GM19452 (cell line): ENCODE results near the gene PIGU.
"Not testable (repeated sequence)": the region's sequence is repeated elsewhere in the genome, so short reads cannot be mapped to it uniquely, and the experiment has no call there.

Source experiments
- ATAC-seq: cut with Tn5 transposase; IDR thresholded peaks from one replicate; pipeline ENCODE4 v1.9.1; 2021; ENCODE audit not compliant: unreplicated experiment

Gene PIGU

DNA sequence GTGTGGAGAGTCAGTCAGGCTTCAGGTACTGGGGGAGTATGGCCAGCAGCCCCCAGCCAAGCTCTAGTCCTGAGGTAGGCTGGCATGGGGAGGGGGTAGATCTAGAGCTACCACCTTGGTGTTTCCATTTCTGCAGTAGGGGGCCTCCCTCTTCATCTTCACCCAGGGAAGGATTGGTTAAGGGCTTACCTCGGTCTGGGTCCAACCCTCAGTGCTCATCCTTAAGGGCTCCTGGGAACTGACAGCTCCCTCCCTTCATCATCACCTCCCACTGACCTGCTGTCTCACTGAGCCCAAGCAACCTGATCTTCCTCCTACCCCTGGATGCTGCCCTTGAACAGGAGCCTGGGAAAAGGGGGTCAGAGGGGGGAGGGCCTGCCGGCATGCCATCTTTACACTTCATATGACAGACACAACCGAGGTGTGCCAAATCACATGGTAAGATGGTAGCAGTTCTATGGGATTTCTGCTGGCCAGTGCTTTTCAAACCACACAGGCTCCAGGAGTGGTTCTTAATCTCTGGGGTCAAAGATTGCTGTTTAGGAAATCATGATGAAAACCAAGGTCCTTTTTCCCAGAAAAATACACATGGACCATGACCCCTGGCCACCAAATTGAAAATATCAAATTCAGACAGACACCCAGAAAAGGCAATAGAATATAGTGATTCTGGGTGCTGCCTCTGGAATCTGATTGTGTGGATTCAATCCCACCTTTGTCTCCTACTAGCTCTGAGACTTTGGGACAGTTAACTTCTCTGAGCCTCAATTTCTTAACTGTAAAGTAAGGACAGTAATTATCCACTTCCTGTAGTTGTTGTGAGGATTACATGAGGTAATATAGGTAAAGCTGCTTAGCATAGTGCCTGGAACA, 30.3 kb upstream of the PIGU start:
- no peak for ATAC-seq

DNA sequence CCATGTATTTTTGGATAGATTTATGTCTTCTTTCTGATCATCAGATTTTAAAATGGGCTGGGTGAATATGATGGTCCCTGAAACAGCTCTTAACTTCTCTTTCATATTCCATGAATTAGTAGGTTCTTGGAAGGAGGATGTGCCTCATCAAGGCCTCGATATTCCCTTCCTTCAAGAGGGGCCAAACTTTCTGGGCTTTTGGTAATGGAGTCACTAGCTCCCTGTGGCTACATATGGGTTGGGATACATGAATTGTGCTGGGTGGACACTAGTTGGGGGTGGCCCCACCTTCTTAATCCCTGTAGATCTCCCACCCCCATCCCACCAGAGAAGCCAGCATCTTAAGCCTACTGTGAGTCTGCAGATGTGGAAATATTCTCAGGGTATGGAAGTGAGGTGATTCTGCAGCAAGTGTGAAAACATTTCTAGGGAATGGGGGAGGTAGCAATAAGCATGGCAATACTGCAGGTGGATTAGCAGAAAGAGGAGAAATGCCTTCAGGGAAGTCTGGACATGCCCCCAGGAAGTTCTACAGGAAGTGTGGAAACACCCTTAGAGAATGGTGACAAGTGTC, 29.5 kb upstream of the PIGU start:
- no peak for ATAC-seq

DNA sequence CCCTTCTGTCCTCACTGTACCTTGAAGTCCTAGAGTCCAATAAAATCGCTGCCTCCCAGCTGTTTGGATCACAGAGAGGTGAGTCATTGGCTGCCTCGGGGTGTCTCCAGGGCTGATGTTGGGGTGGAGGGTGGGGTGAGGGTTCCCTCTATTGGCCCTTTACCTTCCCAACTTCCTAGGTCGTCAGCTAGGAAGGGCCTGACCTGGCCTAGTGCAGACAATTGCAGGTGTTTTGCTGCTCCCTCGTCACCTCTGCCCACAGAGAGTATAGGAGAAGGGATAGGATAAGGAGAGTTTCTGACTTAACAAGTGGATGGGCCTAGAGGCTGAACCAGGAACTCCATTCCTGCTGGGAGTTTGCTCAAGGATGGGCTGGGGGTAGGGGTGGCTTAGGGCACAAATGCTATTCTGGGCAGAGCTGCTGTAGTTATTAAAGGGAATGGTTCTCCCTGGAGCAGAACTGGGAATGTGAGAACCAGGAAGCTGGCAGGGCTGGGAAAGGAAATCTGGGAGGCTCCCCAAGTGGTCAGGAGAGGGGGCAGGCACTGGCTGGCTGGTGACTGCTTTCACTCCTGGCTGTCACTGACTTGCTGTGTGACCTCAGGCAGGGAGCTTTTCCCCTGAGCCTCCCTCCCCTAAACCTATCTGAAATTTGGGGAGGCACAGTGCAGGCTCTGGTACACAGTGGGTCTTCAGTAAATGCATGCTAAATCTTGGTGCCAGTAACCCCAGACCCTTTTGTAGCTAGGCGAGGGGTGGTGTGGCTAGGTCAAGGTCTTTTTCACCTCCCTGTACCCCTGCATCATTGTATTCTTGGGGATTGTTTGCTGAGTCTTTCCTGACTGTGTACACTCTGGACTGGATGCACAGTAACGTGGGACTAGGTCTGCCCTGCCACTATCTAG, 28.8 kb upstream of the PIGU start:
- ATAC-seq: no peak

DNA sequence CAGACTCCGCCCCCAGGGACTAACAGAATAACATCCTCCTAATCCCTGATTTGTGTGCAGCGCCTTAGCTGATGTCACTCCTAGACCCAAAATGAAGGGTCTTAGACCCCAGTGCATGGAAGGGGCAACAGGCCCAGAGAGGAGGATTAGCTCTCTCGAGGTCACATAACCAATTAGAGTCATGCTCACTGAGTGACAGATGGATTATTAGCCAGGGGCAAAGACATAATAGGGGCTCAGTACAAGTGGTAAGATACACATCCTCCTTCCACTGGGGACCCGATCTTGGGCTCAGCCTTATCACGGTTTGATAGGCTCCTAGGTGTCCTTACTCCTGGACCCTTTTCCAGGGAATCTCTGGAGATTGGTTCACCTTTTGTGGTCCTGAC, 28.1 kb upstream of the PIGU start:
- no peak for ATAC-seq

DNA sequence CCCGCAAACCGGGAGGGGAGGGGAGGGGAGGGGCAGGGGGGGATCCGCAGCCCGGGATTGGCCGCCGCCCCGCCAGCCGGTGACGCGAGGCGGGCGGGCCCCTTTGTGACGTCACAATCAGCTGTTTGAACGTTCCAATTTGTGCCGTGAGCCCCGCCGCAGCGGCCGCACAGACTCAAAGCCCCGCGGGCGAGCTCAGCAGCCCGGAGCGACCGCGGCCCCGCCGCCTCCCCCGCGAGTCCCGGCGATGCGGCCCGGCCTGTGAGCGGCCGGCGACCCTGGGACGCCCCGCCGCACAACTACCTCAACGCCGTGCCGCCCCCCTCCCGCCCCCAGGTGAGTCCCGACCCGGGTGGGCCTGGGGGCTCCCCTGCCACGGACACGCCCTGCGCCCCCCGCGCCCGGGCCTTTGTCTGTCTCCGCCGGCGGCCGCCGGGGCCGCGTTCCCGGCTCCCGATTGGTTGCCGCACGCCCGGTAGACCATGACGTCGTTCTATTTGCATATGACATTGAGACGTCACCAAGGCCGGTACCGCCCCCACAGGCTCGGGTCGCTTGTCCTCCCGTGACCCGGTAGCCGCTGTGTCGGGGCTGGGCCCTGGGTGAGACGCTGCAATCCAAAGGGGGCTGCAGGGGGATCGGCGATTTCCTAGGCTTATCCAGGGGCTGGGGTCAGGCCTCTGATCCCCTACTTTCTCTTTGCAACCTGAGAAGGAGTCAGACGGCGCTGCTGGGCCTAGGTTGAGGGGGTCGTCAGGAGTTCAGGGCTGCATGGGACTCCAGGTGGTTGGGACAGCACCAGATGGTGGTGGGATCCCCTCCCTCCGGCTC, 27.5 kb upstream of the PIGU start, which contains the start of gene TP53INP2:
Gene TP53INP2, plus strand, starts transcription at position 168 of the 831 bp plus-strand sequence. CDS start 4,396 bp downstream, outside the sequence.
- ATAC-seq: peak; percentile 57

DNA sequence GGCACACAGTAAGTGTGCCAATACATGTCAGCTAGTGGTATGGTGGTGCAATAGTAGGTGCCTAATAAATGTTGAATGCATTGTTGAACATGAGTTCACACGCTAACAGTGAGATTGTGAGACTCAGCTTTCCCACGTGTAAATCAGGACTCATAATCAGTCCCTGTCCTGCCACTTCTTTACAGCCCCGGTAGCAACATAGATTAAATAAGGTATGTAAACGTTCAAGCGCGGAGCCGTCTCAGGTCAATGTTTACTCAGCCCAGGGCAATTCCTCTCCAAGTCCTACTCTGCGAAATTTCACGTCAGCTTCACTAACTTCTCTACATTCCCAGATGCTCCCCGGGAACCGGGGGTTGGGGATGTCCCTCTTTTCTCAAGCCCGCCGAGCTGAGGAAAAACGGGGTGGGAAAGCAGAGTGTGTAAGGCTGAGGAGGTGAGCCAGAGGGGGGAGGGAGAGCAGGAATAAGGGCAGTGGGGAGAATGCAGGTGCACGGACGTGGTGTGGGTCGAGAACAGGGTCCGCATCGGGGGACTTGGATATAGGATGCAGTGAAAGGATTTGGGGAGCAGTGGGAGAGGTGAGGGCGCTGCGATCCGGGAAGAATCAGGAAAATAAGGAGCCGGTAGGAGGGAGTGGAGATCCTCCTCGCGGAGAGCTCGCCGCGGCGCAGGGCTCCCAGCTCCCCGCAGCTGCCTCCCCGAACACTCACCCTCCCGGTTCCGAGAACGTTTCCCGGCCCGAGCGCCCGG, 26.7 kb upstream of the PIGU start:
- ATAC-seq: no peak

DNA sequence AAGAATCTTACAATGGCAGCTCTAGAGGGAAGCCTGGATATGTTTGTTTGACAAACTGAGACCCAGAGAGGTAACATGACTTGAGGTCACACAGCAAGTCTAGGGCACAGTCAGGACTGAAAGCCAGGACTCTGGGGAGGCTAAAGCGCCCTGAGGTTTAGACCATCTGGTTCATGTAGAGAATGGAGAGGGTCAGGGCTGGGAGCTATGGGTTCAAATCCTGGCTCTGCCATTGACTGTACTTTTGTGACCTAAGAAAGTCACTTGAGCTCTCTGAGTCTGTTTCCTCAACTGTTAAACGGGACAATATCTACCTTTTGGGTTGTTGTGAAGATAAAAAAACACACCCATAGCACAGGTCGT, 26.1 kb upstream of the PIGU start:
- no peak for ATAC-seq

DNA sequence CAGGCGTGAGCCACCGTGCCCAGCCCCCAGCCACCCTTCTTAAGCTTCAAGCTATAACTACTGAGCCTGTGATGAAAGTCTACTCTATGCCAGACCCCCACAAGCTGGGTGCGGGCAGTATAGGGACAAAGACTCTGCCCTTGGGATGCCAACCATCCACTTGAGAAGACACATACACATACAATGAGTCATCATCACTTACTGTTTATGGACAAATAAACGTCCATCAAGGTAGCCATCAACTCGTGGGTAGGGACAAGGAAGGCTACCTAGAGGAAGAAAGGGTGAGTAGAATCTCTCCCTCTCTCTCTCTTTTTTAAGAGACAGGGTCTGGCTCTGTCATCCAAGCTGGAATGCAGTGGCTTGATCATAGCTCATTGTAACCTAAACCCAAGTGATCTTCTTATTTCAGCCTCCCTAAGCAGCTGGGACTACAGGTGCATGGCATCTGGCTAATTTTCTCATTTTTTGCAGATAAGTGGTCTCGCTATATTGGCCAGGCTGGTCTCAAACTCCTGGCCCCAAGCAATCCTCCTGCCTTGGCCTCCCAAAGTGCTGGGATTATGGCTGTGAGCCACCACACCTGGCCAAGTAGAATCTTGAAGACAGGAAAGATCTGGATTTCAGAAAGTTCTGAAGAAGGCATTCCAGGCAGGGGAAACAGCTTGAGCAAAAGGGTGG, 24.7 kb upstream of the PIGU start:
- ATAC-seq: no peak

DNA sequence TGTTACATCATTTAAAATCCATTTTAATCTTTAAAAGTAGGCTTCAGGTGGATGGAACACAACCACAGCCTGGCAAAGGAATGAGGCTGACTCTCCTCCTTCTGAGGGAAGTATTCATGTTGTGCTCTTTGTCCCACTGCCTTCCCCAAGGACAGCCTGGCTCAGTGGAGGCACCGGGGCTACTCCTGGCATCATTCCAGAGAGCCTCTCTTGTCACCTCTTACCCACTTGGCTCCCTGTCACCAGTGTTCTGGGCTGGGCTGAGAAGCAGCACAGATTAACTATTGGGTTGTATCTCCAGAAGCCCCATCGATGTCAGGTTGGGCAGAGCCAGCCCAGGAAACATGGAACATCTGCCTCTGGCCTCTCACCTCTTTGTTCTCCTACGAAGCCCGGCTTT, 16.5 kb upstream of the PIGU start:
- no peak for ATAC-seq

DNA sequence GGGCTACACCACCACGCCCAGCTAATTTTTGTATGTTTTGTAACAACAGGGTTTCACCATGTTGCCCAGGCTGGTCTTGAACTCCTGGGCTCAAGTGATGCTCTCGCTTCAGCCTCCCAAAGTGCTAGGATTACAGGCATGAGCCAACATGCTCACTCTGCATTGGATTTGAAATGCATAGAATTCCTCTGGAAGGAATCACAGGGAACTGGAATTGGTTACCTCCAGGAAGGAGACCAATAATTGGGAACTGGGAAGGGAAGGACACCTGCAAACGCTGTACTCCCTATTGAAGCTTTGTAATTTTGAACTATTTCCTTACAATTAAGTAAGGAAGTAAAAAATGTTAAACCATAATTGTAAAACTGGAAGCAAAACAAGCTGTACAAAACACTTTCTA, 14.9 kb upstream of the PIGU start:
- ATAC-seq: no peak

DNA sequence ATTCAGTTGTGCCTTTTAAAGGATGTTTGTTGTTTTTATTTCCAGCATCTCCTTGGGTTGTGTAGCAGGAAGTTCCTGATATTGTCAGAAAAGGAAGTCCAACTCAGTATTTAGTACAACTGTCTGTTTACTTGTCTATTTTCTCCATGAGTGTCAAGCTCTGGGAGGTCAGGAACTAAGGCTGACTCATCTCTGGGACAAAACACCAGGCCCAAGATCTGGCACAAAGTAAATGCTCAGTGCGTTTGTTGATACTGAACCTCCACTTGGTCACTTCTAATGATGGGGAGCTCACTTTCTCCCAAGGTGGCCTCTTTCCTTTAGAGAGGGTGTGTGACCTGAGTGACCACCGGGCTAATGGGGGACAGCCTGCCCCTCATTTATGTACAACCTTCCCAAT, 12.6 kb upstream of the PIGU start:
- ATAC-seq: no peak

DNA sequence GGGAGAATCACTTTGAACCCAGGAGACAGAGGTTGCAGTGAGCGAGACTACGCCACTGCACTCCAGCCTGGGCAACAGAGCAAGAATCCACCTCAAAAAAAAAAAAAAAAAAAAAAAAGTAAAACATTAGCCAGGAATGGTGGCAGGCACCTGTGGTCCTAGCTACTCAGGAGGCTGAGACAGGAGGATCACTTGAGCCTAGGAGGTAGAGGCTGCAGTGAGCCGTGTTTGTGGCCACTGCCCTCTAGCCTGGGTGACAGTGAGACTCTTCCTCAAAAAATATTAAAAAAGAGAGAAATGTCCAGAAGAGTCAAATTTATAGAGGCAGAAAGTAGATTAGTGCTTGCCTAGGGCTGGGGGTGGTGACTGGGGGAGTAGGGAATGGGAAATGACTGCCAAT, 6.8 kb upstream of the PIGU start:
- ATAC-seq: no peak

DNA sequence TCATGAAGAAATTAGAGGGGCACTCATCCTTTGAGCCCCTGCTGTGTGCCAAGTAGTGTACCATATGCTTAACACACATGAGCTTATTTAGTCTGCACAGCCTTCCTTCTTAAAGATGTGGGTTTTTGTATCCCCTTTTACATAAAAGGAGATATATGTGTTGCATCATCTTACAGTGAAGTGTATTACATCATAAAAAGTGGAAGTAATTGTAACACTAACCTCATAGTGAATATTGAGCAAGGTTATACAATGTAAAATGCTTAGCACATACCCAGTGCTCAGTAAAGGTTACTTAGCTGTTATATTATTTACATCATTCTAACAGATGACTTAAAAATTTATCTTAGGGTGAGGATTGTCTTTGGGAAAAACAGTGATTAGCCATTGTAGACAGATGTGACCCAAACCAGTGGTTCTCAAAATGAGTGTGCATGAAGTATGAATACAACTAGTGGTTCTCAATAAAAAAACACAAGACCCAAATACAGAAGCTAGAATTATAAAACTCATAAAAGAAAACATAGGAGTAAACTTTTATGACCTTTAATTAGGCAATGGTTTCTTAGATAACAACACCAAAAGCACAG, 3.8 kb upstream of the PIGU start:
- no peak for ATAC-seq

DNA sequence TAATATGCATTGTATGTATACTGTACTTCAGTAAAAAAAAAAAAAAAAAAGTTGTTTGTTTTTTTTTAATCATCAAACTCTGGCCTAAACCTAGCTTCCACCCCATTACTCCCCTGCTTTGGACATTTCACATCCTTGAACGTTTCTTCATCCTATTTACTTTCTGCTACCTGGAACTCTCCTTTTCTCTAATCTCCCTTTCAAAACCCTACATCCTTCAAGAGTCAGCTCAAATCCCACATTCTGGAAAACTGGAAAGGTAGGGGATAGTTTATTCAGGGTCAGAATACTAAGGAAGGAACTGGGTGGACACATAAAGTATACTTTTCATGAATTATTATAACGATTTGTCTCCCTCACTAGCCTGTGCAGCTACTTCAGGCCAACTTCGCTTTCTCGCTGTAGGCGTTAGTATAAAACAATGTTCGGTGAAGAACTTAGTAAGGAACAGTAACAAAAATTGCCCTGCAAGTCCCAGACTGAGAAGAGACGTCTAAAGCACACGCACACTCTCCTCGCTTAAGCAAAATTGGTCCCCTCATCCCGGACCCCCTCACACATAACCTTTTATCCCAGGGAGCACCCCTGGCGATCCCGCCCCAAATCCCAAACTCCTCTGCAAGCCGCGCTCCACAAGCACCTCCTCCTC, 775 bp downstream of the PIGU start:
- ATAC-seq: no peak

DNA sequence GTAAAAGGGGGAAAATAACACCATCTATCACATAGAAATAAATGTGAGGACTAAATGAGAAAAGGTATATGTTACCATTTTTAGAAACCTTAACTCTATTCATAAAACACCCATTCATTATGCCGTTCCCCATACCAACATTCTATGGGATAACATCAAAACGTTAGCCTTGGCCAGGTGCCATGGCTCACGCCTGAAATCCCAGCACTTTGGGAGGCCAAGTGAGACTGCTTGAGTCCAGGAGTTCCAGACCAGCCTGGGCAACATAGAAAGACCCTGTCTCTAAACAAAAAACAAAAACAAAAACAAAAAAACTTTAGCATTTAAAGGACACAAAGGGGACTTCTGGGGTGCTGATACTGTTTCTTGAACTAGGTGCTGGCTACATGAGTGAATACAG, 1.3 kb downstream of the PIGU start:
- no peak for ATAC-seq

DNA sequence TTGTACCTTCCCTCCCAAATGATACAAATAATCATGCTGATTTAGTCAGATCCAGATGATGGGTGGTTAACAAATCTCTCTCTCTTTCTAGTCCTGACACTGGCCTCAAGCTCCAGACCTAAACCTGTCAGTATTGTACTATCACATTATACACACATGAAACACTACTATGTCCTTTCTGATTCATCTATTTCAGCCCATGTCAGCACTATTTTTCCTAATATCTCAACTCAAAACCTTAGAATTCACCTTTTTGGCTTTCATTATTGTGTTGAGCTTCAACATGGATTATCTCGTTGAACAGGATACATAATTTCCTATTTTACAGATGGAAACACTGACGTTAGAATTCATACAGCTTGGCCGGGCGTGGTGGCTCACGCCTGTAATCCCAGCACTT, 3.5 kb downstream of the PIGU start:
- ATAC-seq: no peak

DNA sequence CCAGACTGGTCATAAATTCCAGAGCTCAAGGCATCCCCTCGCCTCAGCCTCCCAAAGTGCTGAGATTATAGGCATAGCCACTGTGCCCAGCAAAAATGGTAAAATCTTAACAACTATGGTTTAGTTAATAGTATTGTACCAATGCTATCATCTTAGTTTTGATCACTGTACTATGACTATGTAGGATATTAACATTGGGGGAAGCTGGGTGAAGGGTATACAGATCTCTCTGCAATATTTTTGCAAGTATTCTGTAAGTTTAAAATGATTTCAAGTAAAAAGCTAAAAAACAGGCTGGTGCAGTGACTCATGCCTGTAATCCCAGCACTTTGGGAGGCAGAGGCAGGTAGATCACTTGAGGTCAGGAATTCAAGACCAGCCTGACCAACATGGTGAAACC, 7.8 kb downstream of the PIGU start:
- no peak for ATAC-seq

DNA sequence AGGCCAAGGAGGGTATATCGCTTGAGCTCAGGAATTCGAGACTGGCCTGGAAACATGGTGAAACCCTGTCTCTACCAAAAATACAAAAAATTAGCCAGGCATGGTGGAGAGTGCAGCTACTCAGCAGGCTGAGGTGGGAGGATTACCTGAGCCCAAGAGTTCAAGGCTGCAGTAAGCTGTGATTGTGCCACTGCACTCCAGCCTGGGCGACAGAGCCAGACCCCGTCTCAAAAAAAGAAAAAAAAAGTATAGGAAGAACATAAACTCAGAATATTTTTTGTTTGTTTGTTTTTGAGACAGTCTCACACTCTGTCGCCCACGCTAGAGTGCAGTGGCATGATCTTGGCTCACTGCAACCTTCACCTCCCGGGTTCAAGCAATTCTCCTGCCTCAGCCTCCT, 12.1 kb downstream of the PIGU start:
- ATAC-seq: not testable (repeated sequence)
